Lower lobe of right lung (tissue), 2 donors: ENCODE results near the gene TMEM131. TPM values are rescaled to one million over a fixed set of nuclear protein-coding genes. Genes with fewer than 3 reads are reported as not detected.
A peak's percentile ranks its signal among the peaks of the same experiment; 100 is the strongest.

ENCODE experiments used
- ATAC-seq, 2 donors: fragments of 200-7000 bp; cut with Tn5 transposase; one replicate each; pipeline ENCODE4 v1.9.1; 2020 to 2022; ENCODE audit warnings: mild to moderate bottlenecking in 2 of 2, moderate library complexity in 2 of 2
- DNase-seq: peaks from one replicate; pipeline ENCODE4 v3.0.0-alpha.2; 2020
- H3K27ac ChIP-seq: fragments of 200-600 bp; one replicate; pipeline ENCODE4 v1.8.0; 2022
- H3K27me3 ChIP-seq: fragments of 200-600 bp; one replicate; pipeline ENCODE4 v1.8.0; 2022; ENCODE audit warnings: low read depth
- H3K36me3 ChIP-seq: fragments of 200-600 bp; one replicate; pipeline ENCODE4 v1.8.0; 2022; ENCODE audit warnings: mild to moderate bottlenecking
- H3K4me1 ChIP-seq: fragments of 200-600 bp; one replicate; pipeline ENCODE4 v1.8.0; 2022
- H3K4me3 ChIP-seq: fragments of 200-600 bp; one replicate; pipeline ENCODE4 v1.8.0; 2022; ENCODE audit warnings: mild to moderate bottlenecking
- H3K9me3 ChIP-seq: fragments of 200-600 bp; one replicate; pipeline ENCODE4 v1.8.0; 2022
- CTCF ChIP-seq: fragments of 200-600 bp; IDR thresholded peaks from one replicate; pipeline ENCODE4 v1.8.0; 2022; ENCODE audit warnings: antibody characterized with exemption, mild to moderate bottlenecking
- intact Hi-C: fragments of 100-400 bp; cut with DNase I; formaldehyde crosslinking; loops from one replicate; pipeline ENCODE4 v1.11.0; 2022
- total RNA-seq: library from RNA; stranded (reverse); fragmentation: NEBNext Ultra II Directional; extraction: Animal tissue kit (Norgen Biotek cat#: 25700); gene quantifications from one replicate; pipeline ENCODE4 v1.2.1, GENCODE V29; 2021
- donor health status: DM: no; HTN: yes; CAD: no; lungs with severe emphysema.

The TMEM131 gene
- total RNA-seq, 1 donor from 2014 or later, result 42.2 TPM

GRCh38 chr2:97801028-97801427 lies 194.7 kb downstream of the TMEM131 start:
- intact Hi-C loops, result no loop called here
- Histone ChIP-seq H3K9me3 (no peaks in the 10 kb centered on the region), H3K4me3 (no peak overlapping the region), H3K36me3 (peaks cover 79% of the 10 kb centered on the region), H3K27ac (no peak overlapping the region), H3K27me3 (no peaks in the 10 kb centered on the region), H3K4me1 (peaks cover 4% of the 10 kb centered on the region)
- TF ChIP-seq CTCF, result no peak
- DNase-seq (no peak), ATAC-seq (no peak)

GRCh38 chr2:97798416-97798815 lies 197.3 kb downstream of the TMEM131 start:
- Histone ChIP-seq H3K4me1 (peaks cover 4% of the 10 kb centered on the region), H3K4me3 (no peak overlapping the region), H3K27ac (no peak overlapping the region), H3K9me3 (no peaks in the 10 kb centered on the region), H3K27me3 (no peaks in the 10 kb centered on the region), H3K36me3 (peaks cover 68% of the 10 kb centered on the region)
- TF ChIP-seq CTCF, result no peak
- DNase-seq (no peak), ATAC-seq (peak in 1 of 2 donors; percentile 41)
- intact Hi-C loops, result no loop called here

- Histone ChIP-seq H3K4me1 (peaks cover 4% of the 10 kb centered on the region), H3K27ac (no peak overlapping the region), H3K4me3 (no peak overlapping the region), H3K9me3 (no peaks in the 10 kb centered on the region), H3K27me3 (no peaks in the 10 kb centered on the region), H3K36me3 (peaks cover 69% of the 10 kb centered on the region)
- DNase-seq (no peak), ATAC-seq (no peak)
- intact Hi-C loops, result no loop called here
- no peak for TF ChIP-seq CTCF
Observed at GRCh38 chr2:97797355-97797754, 198.4 kb downstream of the TMEM131 start.

- peaks cover 4% of the 10 kb centered on the region for H3K4me1 ChIP-seq
- ATAC-seq, result peak; percentile 66 to 86
- H3K4me3 ChIP-seq, result no peak overlapping the region
- peaks cover 69% of the 10 kb centered on the region for H3K36me3 ChIP-seq
- no peak for TF ChIP-seq CTCF
- H3K9me3 ChIP-seq, result no peaks in the 10 kb centered on the region
- DNase-seq, result no peak
- intact Hi-C loops, result no loop called here
- no peak overlapping the region for H3K27ac ChIP-seq
- H3K27me3 ChIP-seq, result no peaks in the 10 kb centered on the region
Observed at GRCh38 chr2:97796465-97797126, 199.2 kb downstream of the TMEM131 start.

- Histone ChIP-seq H3K4me3 (no peak overlapping the region), H3K27me3 (no peaks in the 10 kb centered on the region)
- no peak for DNase-seq
Observed at GRCh38 chr2:97792416-97792815, 203.3 kb downstream of the TMEM131 start.

More at GRCh38 chr2:97792416-97792815, 203.3 kb downstream of the TMEM131 start:
- no peak for TF ChIP-seq CTCF
- ATAC-seq, result no peak
- Histone ChIP-seq H3K36me3 (peaks cover 70% of the 10 kb centered on the region), H3K9me3 (no peaks in the 10 kb centered on the region), H3K4me1 (peaks cover under 1% of the 10 kb centered on the region), H3K27ac (no peak overlapping the region)
- intact Hi-C loops, result no loop called here
